Frontal cortex (tissue), 4 donors: ENCODE data around the gene SORBS1. TPM values are rescaled to one million over a fixed set of nuclear protein-coding genes. Genes with fewer than 3 reads are reported as not detected.
"Not testable (repeated sequence)": the region's sequence is repeated elsewhere in the genome, so short reads cannot be mapped to it uniquely, and the experiment has no call there.

Source experiments
- DNase-seq, 2 donors: peaks; one replicate each; pipeline ENCODE4 v3.0.0; 2012; ENCODE audit warnings: low spot score in 2 of 2
- FAIRE-seq: peaks from 2 replicates; lab custom pipeline; 2012; peaks lifted over from hg19 to GRCh38; lab: Jason Lieb, UNC
- total RNA-seq: library from RNA; depleted of rRNA; stranded (reverse); fragments of >200 nt; gene quantifications from one replicate; pipeline ENCODE4 v1.2.3, GENCODE V29; 2014
- donor health status: control.
- donor health status: control.
- donor health status: control.

SORBS1 gene
- total RNA-seq, 1 donor from 2014 or later, result 90.5 TPM

DNA sequence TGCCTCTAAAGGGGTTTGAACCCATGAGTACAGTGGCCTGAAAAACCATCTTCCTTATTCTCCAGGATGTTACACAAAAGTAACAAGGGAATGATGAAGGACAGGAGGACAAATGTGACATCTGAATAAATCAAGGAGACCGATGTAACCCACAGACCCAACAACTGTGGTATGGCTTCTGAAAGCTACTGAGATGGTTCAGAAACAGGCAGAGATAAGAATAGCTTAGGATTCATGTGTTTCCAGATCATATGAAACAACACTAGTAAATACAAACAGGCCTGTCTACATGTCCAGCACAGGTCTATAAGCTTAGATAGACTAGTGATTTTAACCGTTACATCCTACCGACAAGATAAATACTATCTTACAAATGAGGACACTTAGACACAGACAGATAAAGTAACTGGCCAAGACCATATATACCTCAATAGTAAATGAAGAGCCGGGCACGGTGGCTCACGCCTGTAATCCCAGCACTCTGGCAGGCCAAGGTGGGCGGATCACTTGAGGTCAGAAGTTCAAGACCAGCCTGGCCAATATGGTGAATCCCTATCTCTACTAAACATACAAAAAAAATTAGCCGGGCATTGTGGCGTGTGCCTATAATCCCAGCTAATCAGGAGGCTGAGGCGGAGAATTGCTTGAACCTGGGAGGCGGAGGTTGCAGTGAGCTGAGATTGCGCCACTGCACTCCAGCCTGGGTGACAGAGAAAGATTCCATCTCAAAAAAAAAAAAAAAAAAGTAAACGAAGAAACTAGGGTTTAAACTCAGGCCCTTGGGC lies 88.7 kb downstream of the SORBS1 start:
- no peak for FAIRE-seq
- DNase-seq, result no peak

- FAIRE-seq, result no peak
- DNase-seq, result no peak
These were observed 91.5 kb downstream of the SORBS1 start for GRCh38 chr10:95469676-95470075.

DNA sequence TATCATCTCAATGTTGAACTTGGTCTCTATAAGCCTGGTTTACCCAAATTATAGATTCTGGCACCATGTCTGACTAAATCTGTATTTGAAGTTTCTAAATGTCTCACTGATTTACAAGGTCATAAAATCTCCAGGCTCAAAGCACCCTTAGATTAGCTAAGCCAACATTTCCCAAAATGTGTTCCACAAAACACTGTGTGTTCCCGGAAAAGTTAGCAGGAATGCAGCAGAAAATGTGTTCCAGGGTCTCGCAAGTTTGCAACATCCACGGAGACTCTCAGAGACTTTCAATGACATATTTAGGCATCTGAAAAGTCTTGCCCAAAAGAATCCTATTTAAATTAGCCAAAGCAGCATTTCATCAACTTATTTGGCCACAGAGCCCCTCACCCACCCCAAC lies 91.9 kb downstream of the SORBS1 start:
- no peak for DNase-seq
- FAIRE-seq, result no peak

DNA sequence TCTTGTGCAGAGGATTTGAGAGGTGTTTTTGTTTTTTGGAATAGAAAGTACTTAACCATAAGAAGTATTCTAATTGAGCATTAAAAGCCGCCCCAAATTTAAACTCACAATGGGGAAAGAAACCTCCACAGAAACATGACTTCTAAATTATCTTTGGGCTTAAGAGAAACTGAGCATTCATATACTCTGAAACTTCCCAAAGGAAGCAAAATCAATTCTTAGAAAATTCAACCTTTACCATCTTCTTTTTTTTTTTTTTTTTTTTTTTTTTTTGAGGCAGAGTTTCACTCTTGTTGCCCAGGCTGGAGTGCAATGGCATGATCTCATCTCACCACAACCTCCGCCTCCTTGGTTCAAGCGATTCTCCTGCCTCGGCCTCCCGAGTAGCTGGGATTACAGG lies 93.5 kb downstream of the SORBS1 start:
- DNase-seq, FAIRE-seq: not testable (repeated sequence)

GRCh38 chr10:95467162-95467599 lies 94.0 kb downstream of the SORBS1 start:
- no peak for FAIRE-seq
- no peak for DNase-seq

DNA sequence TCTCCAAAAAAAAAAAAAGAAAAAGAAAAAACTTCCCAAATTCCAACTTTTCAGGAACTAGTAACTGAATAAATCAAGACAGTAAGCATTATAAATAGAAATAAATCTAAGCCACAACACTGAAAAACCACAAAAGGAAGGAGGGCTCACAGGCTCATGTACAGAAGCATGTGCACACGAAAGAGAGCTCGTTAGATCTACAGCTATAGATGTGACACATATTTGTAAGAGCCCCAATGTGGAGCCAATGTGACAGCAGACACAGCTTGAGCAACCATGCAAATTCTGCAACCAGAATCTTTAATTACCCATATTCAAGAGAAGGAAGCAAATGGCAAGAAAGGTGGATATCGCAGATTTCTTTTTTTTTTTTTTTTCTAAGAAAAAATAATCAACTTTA lies 94.7 kb downstream of the SORBS1 start:
- FAIRE-seq (no peak), DNase-seq (no peak)

GRCh38 chr10:95464280-95464679 lies 96.9 kb downstream of the SORBS1 start:
- FAIRE-seq, result no peak

GRCh38 chr10:95462740-95463667 lies 98.2 kb downstream of the SORBS1 start:
- FAIRE-seq, result no peak
- DNase-seq, result no peak

More at GRCh38 chr10:95464280-95464679, 96.9 kb downstream of the SORBS1 start:
- no peak for DNase-seq

DNA sequence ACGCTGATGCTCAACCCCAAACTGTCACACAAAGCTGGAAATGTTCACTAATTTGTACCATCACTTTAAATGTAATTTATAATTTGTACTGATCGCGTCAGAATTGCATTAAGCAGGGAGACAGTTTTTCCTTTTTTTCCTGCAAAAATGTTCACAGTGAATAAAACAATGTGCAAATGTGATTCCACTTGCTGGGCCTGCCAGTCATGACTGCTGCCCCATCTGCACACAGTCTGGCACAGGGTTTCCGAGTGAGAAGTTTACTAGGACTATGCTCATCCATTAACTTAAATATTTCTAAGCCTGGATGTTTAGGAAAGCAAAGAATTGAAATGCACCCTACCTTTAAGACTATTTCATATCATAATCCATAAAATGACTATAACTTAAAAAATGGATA lies 99.6 kb downstream of the SORBS1 start:
- DNase-seq (no peak), FAIRE-seq (no peak)

DNA sequence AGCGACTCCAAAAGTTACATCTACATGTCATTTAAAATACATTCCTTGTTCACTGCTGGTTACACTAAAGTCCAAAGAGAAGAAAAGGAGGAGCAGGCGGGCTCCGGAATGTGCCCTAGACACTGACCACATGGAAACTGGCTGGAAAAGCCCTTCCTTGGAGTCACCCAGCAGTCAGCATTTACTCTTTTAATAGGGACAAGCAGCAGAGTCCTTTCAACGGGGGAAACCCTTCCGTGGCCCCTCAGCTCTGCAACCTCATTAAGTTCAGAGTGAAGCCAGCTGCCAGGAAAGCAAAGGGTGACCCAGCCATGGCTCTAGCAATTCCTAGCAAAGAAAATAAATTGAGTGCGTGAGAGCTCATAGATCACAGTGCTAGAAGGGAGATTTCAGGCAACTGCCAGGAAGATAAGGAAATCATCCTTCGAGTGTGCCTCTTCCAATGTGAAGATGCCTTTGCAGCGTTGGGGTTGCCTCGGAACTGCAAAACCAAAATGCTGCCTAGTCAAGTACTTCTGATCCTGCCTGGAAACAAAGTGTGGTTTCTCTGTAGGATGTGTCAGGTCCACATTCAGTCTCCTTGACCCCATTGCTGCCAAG lies 101.6 kb downstream of the SORBS1 start:
- FAIRE-seq, result no peak
- no peak for DNase-seq

DNA sequence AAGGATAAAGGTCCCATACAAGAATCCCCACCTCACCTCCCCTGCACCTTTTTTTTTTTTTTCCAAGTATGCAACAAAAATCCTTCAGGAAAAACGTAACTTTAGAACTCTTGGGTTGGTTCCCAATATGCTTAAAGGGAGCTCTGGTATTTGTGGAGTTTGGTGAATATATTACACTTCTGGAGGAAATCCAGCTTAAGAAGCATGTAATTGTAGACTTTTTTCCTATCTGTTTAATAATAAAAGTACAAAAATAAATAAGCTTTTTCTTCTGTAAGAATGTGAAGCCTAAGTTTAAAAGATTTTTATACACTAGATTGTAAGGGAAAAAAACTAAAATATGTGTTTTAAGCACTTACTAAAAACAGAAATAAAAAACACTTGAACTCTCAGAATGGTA lies 102.3 kb downstream of the SORBS1 start:
- DNase-seq, result no peak
- no peak for FAIRE-seq

GRCh38 chr10:95458014-95458413 lies 103.2 kb downstream of the SORBS1 start:
- FAIRE-seq, result no peak
- no peak for DNase-seq

- no peak for FAIRE-seq
- DNase-seq, result no peak
These were observed 103.8 kb downstream of the SORBS1 start for GRCh38 chr10:95457319-95457886.

GRCh38 chr10:95456516-95456915 lies 104.7 kb downstream of the SORBS1 start:
- DNase-seq (no peak), FAIRE-seq (no peak)

DNA sequence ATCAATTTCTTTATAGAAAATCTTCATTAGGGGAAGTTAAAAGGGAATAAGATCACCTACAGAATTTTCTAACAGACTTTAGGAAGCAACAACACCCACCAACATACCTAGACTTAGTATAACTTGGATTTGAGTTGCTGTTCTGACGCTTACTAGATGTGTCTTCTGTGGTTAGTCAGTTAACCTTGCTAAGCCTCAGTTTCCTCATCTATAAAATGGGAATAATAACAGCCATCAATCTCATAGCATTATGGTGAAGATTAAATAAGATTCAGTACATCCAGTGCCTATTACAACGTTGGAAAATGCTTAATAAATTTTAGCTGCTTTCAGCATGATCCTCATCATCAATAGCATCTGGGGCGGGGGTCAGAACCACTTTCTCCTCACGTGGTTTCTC lies 106.2 kb downstream of the SORBS1 start:
- no peak for DNase-seq
- no peak for FAIRE-seq

DNA sequence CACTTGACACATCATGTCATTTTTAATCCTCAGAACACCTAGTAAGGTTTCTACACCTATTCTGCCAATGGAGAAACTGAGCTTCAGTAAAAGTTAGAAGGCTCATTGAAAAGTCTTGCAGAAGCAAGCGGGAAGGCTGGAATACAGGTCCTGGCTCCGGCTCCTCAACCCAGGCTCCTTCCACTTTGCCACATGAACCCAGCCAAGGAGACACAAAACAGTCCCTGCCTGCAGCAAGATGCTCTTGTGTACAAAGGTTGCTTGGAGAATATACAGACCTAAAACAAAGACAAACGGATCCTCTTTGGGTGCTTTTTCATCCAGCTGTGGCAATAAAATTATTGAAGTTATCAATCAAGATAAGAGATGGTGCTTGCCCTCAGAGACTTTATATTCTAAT lies 106.8 kb downstream of the SORBS1 start:
- FAIRE-seq (no peak), DNase-seq (no peak)

- no peak for DNase-seq
- FAIRE-seq, result no peak
These were observed 109.3 kb downstream of the SORBS1 start for GRCh38 chr10:95451568-95452524.

DNA sequence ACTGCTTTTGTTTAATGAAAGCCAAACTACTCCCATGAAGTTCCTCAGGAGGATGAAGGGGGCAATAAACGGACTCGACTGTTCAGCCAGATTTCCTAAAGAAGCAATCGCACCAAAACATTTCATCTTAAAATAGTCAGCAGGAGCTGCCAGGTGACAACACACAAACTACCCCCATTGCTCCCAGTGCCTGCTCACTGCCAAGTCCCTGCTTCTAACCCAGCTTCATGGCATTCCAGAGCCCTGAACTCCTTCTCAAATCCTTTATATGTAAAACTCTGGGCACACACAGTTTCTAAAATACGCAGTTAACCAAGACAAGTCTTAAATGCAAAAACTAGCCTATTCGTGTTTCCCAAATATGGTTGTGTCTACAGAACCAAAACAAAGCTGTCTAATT lies 110.0 kb downstream of the SORBS1 start:
- no peak for FAIRE-seq

GRCh38 chr10:95450188-95450587 lies 111.0 kb downstream of the SORBS1 start:
- DNase-seq (no peak), FAIRE-seq (no peak)

More for the DNA sequence above, 110.0 kb downstream of the SORBS1 start:
- no peak for DNase-seq
